ENCODE data around the gene PRKCA. TPM values are rescaled to one million over a fixed set of nuclear protein-coding genes. Genes with fewer than 3 reads are reported as not detected.
"Not testable (repeated sequence)": the region's sequence is repeated elsewhere in the genome, so short reads cannot be mapped to it uniquely, and the experiment has no call there.

PRKCA gene
- total RNA-seq, 3 donors from 2014 or later (not counting 1 experiment from before 2014, with no cell fraction given), result 19.6 to 29.0 (median 20.4) TPM

DNA sequence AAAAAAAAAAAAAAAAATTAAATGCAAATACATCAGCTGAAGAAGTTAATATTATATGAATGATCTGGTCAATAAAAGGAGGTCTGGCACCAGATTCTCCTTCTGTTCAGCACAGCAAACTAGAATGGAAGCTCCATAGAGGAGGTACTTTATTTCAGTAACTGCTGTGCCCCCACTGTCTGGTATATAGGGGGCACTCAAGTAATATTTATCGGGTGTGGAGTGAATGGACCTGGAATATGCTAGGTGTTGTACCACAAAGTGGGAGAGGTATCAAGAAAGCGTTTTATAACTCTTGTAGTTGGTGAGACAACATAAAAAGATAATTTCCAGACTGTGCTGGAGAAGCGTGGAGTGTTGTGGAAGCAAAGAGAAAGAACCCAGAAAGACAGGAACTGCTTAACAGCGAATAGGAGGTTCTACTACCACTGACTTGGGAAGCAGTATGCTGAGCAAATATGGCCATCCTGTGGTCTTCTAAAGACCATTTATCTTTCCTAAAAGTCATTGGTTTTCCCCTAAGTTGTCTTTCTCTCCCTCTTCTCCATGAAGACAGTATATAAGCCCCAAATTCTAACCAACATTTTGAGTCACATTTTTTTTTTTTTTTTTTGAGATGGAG is 12.2 kb upstream of the PRKCA start:
- H3K4me3 Mint-ChIP-seq, result no peak overlapping the region
- no peaks in the 10 kb centered on the region for H3K36me3 ChIP-seq (ENCODE audit: control insufficient read depth, insufficient read depth, low read length)
- no peak overlapping the region for H3K27ac ChIP-seq (ENCODE audit: low read length)
- ATAC-seq (peak in 2 of 3 donors; percentile 48 to 53), DNase-seq (peak in 1 of 2 donors; percentile 37)
- H3K4me3 ChIP-seq (ENCODE audit: low read length), result no peak overlapping the region
- H3K4me1 Mint-ChIP-seq, result peaks cover 4 to 9% of the 10 kb centered on the region in 2 donors
- H3K4me1 ChIP-seq (ENCODE audit: control insufficient read depth, insufficient read depth, low read length), result no peaks in the 10 kb centered on the region
- no peaks in the 10 kb centered on the region for H3K36me3 Mint-ChIP-seq
- H3K9me3 Mint-ChIP-seq, result no peaks in the 10 kb centered on the region
- TF ChIP-seq, protein P1, sequence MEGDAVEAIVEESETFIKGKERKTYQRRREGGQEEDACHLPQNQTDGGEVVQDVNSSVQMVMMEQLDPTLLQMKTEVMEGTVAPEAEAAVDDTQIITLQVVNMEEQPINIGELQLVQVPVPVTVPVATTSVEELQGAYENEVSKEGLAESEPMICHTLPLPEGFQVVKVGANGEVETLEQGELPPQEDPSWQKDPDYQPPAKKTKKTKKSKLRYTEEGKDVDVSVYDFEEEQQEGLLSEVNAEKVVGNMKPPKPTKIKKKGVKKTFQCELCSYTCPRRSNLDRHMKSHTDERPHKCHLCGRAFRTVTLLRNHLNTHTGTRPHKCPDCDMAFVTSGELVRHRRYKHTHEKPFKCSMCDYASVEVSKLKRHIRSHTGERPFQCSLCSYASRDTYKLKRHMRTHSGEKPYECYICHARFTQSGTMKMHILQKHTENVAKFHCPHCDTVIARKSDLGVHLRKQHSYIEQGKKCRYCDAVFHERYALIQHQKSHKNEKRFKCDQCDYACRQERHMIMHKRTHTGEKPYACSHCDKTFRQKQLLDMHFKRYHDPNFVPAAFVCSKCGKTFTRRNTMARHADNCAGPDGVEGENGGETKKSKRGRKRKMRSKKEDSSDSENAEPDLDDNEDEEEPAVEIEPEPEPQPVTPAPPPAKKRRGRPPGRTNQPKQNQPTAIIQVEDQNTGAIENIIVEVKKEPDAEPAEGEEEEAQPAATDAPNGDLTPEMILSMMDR (IDR thresholded peaks at IDR 0.05), result no peak
- no peaks in the 10 kb centered on the region for H3K27me3 ChIP-seq (ENCODE audit: control insufficient read depth, insufficient read depth, low read length)
- intact Hi-C loops (cut with micrococcal nuclease), result no loop called here
- 77% methylated on average over 4 of the region's 4 CpGs for WGBS (ENCODE audit: insufficient coverage)
- H3K27me3 Mint-ChIP-seq (ENCODE audit: low read depth in 2 of 2), result peaks cover 6% of the 10 kb centered on the region in 2 donors
- H3K27ac Mint-ChIP-seq, result no peak overlapping the region
- H3K9me3 ChIP-seq (ENCODE audit: control insufficient read depth, insufficient read depth, low read length), result no peaks in the 10 kb centered on the region

DNA sequence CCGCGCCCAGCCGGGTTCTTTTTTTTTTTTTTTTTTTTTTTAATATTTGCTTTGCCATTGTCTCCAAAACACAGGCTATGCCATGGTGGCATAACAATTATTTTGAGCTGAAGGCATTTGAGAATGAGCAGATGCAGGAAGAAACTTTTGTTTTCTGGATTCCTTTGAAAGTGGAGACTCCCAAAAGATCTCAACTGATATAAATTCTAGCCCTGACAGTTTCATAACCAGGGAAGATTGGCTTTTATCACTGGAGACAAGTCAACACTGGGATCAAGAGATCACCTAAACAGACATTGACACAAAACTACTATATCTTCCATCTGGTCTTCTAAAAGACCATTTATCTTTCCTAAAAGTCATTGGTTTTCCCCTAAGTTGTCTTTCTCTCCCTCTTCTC is 10.1 kb upstream of the PRKCA start:
- H3K36me3 ChIP-seq (ENCODE audit: control insufficient read depth, insufficient read depth, low read length), result no peaks in the 10 kb centered on the region
- DNase-seq, result no peak
- no peak overlapping the region for H3K4me3 ChIP-seq (ENCODE audit: low read length)
- ATAC-seq, result no peak
- Mint-ChIP-seq H3K36me3 (no peaks in the 10 kb centered on the region), H3K4me3 (no peak overlapping the region), H3K9me3 (no peaks in the 10 kb centered on the region), H3K27ac (no peak overlapping the region), H3K4me1 (peaks cover 4 to 9% of the 10 kb centered on the region in 2 donors), H3K27me3 (ENCODE audit: low read depth in 2 of 2) (peaks cover 4 to 5% of the 10 kb centered on the region in 2 donors)
- H3K27me3 ChIP-seq (ENCODE audit: control insufficient read depth, insufficient read depth, low read length), result no peaks in the 10 kb centered on the region
- intact Hi-C loops (cut with micrococcal nuclease), result no loop called here
- no peak overlapping the region for H3K27ac ChIP-seq (ENCODE audit: low read length)
- H3K4me1 ChIP-seq (ENCODE audit: control insufficient read depth, insufficient read depth, low read length), result no peaks in the 10 kb centered on the region
- H3K9me3 ChIP-seq (ENCODE audit: control insufficient read depth, insufficient read depth, low read length), result no peaks in the 10 kb centered on the region
- WGBS (ENCODE audit: insufficient coverage), result no CpG with 5 or more reads among the region's 3 CpGs
- TF ChIP-seq, protein P1 (IDR thresholded peaks at IDR 0.05), result no peak

DNA sequence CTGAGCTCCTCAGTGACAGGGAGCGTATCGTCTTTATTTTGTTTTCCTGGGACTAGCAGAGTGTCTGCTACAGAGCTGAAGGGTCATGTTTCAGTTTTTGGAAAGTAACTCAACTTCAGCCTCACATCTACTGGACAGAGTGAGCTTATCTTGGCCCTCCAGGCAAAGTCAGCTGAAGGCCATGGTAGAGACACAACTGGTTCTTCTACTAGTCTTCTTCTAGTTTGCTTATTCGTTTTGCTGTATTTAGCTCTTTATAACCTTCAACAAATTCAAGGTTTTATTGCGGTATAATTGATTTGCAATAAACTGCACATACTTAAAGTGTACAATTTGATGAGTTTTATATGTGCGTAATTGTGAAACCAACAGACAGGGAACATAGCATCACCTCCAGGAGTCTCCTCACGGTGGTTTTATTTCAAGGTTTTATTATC is 6.1 kb upstream of the PRKCA start:
- H3K27ac ChIP-seq (ENCODE audit: low read length), result no peak overlapping the region
- Mint-ChIP-seq H3K27me3 (ENCODE audit: low read depth in 2 of 2) (peaks cover 0 to 4% of the 10 kb centered on the region in 2 donors), H3K4me3 (no peak overlapping the region), H3K9me3 (no peaks in the 10 kb centered on the region), H3K27ac (no peak overlapping the region), H3K4me1 (peaks cover 10 to 17% of the 10 kb centered on the region in 2 donors), H3K36me3 (no peaks in the 10 kb centered on the region)
- intact Hi-C loops (cut with micrococcal nuclease), result no loop called here
- no peaks in the 10 kb centered on the region for H3K36me3 ChIP-seq (ENCODE audit: control insufficient read depth, insufficient read depth, low read length)
- H3K27me3 ChIP-seq (ENCODE audit: control insufficient read depth, insufficient read depth, low read length), result no peaks in the 10 kb centered on the region
- H3K4me3 ChIP-seq (ENCODE audit: low read length), result no peak overlapping the region
- WGBS (ENCODE audit: insufficient coverage), result 97% methylated on average over 5 of the region's 6 CpGs
- no peak for DNase-seq
- peaks cover 2% of the 10 kb centered on the region for H3K4me1 ChIP-seq (ENCODE audit: control insufficient read depth, insufficient read depth, low read length)
- H3K9me3 ChIP-seq (ENCODE audit: control insufficient read depth, insufficient read depth, low read length), result no peaks in the 10 kb centered on the region
- TF ChIP-seq, protein P1 (IDR thresholded peaks at IDR 0.05), result no peak
- no peak for ATAC-seq

DNA sequence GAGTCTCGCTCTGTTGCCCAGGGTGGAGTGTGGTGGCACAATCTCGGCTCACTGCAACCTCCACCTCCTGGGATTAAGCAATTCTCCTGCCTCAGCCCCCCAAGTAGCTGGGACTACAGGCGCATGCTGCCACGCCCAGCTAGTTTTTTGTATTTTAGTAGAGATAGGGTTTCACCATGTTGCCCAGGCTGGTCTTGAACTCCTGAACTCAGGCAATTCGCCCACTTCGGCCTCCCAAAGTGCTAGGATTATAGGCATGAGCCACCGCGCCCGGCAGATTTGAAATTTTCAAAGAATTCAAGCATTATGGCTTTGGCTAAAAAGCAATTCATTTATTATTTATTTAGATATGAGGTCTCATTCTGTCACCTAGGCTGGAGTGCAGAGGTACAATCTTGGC is 5.0 kb upstream of the PRKCA start:
- H3K9me3 ChIP-seq (ENCODE audit: control insufficient read depth, insufficient read depth, low read length); H3K27ac ChIP-seq (ENCODE audit: low read length); DNase-seq; H3K4me3 ChIP-seq (ENCODE audit: low read length); intact Hi-C loops (cut with micrococcal nuclease); ATAC-seq; H3K9me3 Mint-ChIP-seq; H3K27me3 ChIP-seq (ENCODE audit: control insufficient read depth, insufficient read depth, low read length); H3K4me3 Mint-ChIP-seq; H3K27ac Mint-ChIP-seq; H3K4me1 ChIP-seq (ENCODE audit: control insufficient read depth, insufficient read depth, low read length); H3K27me3 Mint-ChIP-seq (ENCODE audit: low read depth in 2 of 2); H3K36me3 Mint-ChIP-seq; H3K36me3 ChIP-seq (ENCODE audit: control insufficient read depth, insufficient read depth, low read length): not testable (repeated sequence)
- H3K4me1 Mint-ChIP-seq, result peaks cover 17 to 23% of the 10 kb centered on the region in 2 donors
- over 99% methylated on average over 8 of the region's 9 CpGs for WGBS (ENCODE audit: insufficient coverage)
